Calu3 (cell line): ENCODE results near the gene AMY2A. TPM values are rescaled to one million over a fixed set of nuclear protein-coding genes. Genes with fewer than 3 reads are reported as not detected.
"Not testable (repeated sequence)": the region's sequence is repeated elsewhere in the genome, so short reads cannot be mapped to it uniquely, and the experiment has no call there.

ENCODE experiments used
- BruUV-seq: library from RNA; stranded (reverse); fragments of 400-500 nt; replicated peaks from 2 replicates; lab custom pipeline; 2021; lab: Mats Ljungman, UMichigan
- CTCF ChIA-PET: fragments of 300-600 bp; sonication (Branson Sonifier 250); formaldehyde crosslinking; loops from one replicate; lab custom pipeline; 2022; ENCODE audit warnings: antibody characterized with exemption; lab: Charles Lee
- DNase-seq: peaks from one replicate; pipeline ENCODE4 v3.0.0; 2022
- H3K27ac Mint-ChIP-seq: one replicate; pipeline ENCODE4 v1.8.0; 2022; ENCODE audit warnings: mixed read lengths; ENCODE audit not compliant: unreplicated experiment
- H3K27me3 Mint-ChIP-seq: one replicate; pipeline ENCODE4 v1.8.0; 2022; ENCODE audit warnings: mixed read lengths; ENCODE audit not compliant: unreplicated experiment
- H3K36me3 Mint-ChIP-seq: one replicate; pipeline ENCODE4 v1.8.0; 2022; ENCODE audit warnings: mild to moderate bottlenecking, moderate library complexity, mixed read lengths; ENCODE audit not compliant: insufficient read depth, unreplicated experiment
- H3K4me1 Mint-ChIP-seq: one replicate; pipeline ENCODE4 v1.8.0; 2022; ENCODE audit warnings: mild to moderate bottlenecking, low read depth, mixed read lengths; ENCODE audit not compliant: unreplicated experiment
- H3K4me3 Mint-ChIP-seq: one replicate; pipeline ENCODE4 v1.8.0; 2022; ENCODE audit warnings: mild to moderate bottlenecking, low read depth, moderate library complexity, mixed read lengths; ENCODE audit not compliant: unreplicated experiment
- H3K9me3 Mint-ChIP-seq: one replicate; pipeline ENCODE4 v1.8.0; 2022; ENCODE audit warnings: low read depth, mixed read lengths; ENCODE audit not compliant: unreplicated experiment
- intact Hi-C: fragments of 100-400 bp; cut with micrococcal nuclease; formaldehyde crosslinking; loops from one replicate; pipeline ENCODE4 v1.10.0; 2022; ENCODE audit not compliant: unreplicated experiment
- total RNA-seq: library from RNA; stranded (reverse); gene quantifications from 2 replicates; pipeline ENCODE4 v1.2.3, GENCODE V29; 2022
- TF ChIP-seq, protein P1 (sequence below): fragments of 200-600 bp; IDR thresholded peaks from one replicate; pipeline ENCODE4 v1.8.0; 2022; ENCODE audit warnings: antibody characterized with exemption; ENCODE audit not compliant: unreplicated experiment

Gene AMY2A
- total RNA-seq, 1 experiment from 2014 or later, result not detected

GRCh38 chr1:103583887-103584286 is 33.3 kb upstream of the AMY2A start:
- BruUV-seq, result no TSS peak
- H3K9me3 Mint-ChIP-seq, result peaks cover 2% of the 10 kb centered on the region
- H3K36me3 Mint-ChIP-seq, result no peaks in the 10 kb centered on the region
- DNase-seq, result no peak
- H3K4me3 Mint-ChIP-seq, result no peak overlapping the region
- TF ChIP-seq, protein P1, sequence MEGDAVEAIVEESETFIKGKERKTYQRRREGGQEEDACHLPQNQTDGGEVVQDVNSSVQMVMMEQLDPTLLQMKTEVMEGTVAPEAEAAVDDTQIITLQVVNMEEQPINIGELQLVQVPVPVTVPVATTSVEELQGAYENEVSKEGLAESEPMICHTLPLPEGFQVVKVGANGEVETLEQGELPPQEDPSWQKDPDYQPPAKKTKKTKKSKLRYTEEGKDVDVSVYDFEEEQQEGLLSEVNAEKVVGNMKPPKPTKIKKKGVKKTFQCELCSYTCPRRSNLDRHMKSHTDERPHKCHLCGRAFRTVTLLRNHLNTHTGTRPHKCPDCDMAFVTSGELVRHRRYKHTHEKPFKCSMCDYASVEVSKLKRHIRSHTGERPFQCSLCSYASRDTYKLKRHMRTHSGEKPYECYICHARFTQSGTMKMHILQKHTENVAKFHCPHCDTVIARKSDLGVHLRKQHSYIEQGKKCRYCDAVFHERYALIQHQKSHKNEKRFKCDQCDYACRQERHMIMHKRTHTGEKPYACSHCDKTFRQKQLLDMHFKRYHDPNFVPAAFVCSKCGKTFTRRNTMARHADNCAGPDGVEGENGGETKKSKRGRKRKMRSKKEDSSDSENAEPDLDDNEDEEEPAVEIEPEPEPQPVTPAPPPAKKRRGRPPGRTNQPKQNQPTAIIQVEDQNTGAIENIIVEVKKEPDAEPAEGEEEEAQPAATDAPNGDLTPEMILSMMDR, result no peak
- H3K27ac Mint-ChIP-seq, result no peak overlapping the region
- no peaks in the 10 kb centered on the region for H3K27me3 Mint-ChIP-seq
- intact Hi-C loops, result no loop called here
- CTCF ChIA-PET, result interaction anchor here (0.7 kb wide), 1 partner anchor 10 kb away, joined by 3 read pairs; no protein-coding TSS in a partner anchor
- H3K4me1 Mint-ChIP-seq, result no peaks in the 10 kb centered on the region

- CTCF ChIA-PET, result no interaction called here
- H3K9me3 Mint-ChIP-seq, result peaks cover 2% of the 10 kb centered on the region
- H3K4me1 Mint-ChIP-seq, result no peaks in the 10 kb centered on the region
- H3K36me3 Mint-ChIP-seq, result no peaks in the 10 kb centered on the region
- intact Hi-C loops, result no loop called here
- BruUV-seq, result no TSS peak
- TF ChIP-seq, protein P1, result no peak
- no peak for DNase-seq
- no peak overlapping the region for H3K27ac Mint-ChIP-seq
- no peak overlapping the region for H3K4me3 Mint-ChIP-seq
- H3K27me3 Mint-ChIP-seq, result no peaks in the 10 kb centered on the region
These were observed 32.7 kb upstream of the AMY2A start for GRCh38 chr1:103584537-103584936.

DNA sequence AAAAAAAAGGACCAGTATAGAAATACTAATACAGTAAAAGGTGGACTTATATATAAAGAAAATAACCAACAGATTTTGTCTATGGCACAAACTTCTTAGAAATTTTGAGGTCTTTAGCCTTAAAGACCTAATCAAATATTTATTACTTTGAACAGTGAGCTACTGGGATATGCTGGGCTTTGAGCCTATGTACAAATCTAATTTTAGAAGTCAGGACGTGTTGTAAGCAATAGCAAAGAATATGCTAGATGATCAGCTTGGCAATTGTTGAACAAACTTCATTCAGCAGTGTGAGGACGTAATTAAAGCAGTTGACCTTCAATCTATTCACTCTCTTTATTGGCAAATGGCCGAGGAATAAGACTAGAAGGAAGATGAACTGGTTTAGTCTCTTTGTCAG is 14.5 kb upstream of the AMY2A start:
- H3K36me3 Mint-ChIP-seq, H3K4me1 Mint-ChIP-seq, intact Hi-C loops, CTCF ChIA-PET, H3K9me3 Mint-ChIP-seq, H3K27ac Mint-ChIP-seq, H3K4me3 Mint-ChIP-seq, H3K27me3 Mint-ChIP-seq, DNase-seq, BruUV-seq: not testable (repeated sequence)

DNA sequence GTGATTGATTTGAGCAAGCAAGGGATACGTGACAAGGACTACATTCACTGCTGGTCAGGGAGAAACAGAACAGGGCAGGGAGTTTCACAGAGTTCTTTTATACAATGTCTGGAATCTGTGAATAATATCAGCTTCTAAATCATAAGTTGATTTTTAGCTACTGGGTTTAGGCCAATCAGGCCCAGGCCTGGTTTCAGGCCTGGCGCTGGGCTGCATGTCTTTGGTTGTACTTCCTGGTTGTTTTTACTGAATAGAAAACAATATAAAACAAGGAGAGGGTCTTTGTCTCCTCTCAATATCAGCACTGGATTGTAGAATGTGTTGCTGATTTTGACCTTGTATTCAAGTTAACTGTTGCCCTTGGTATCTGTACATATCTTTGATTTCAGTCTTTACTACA is 865 bp upstream of the AMY2A start:
- intact Hi-C loops, result no loop called here
- CTCF ChIA-PET, result no interaction called here

DNA sequence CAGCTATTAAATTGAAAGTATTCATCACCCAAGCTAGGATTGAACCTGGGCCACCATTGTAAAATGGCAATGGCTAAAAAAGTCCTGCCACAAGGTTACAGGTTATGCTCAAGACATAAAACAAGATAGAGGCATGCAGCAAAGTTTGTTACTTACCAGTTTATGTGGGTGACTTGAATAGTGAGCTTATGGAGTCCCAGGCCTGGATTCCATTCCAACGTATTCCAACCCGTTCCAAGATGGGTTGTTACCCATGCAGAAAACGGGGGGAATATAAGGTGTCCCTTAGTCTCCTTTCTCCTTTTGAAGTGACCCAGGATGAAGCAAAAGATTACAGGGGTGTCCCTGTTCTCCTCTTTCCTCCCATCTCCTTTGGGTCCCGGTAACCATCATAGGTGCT is 10.2 kb downstream of the AMY2A start:
- H3K36me3 Mint-ChIP-seq, H3K9me3 Mint-ChIP-seq, H3K4me3 Mint-ChIP-seq, intact Hi-C loops, H3K4me1 Mint-ChIP-seq, H3K27me3 Mint-ChIP-seq, BruUV-seq, H3K27ac Mint-ChIP-seq, CTCF ChIA-PET, DNase-seq: not testable (repeated sequence)

More for the DNA sequence above, 865 bp upstream of the AMY2A start:
- DNase-seq, result no peak
- no TSS peak for BruUV-seq
- Mint-ChIP-seq H3K4me1 (no peaks in the 10 kb centered on the region), H3K9me3 (no peaks in the 10 kb centered on the region), H3K27me3 (no peaks in the 10 kb centered on the region), H3K27ac (no peak overlapping the region), H3K4me3 (no peak overlapping the region), H3K36me3 (no peaks in the 10 kb centered on the region)
- TF ChIP-seq, protein P1, result no peak

GRCh38 chr1:103641194-103641593 is 24.0 kb downstream of the AMY2A start:
- H3K27me3 Mint-ChIP-seq, H3K27ac Mint-ChIP-seq, H3K4me1 Mint-ChIP-seq, intact Hi-C loops, H3K4me3 Mint-ChIP-seq, H3K9me3 Mint-ChIP-seq, DNase-seq, CTCF ChIA-PET, H3K36me3 Mint-ChIP-seq, BruUV-seq: not testable (repeated sequence)

DNA sequence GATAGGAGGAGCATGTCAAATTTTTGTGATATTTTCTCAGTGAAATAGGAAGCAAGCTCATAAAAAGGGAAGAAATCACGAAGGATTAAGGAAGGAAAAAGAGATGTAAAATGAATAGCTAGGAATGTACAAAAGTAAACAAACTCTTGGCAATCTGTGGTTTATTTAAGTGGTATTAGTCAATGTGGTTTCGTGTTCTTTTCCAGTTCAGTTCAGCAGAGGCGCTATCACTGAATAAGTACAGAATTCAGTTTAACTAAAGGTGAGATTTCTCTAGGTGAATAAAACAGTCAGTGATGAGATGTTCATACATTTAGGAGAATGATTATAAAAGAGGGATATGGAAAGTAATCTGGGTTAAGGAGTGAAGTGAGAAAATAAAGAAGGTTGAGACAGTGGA is 26.7 kb downstream of the AMY2A start:
- DNase-seq, H3K36me3 Mint-ChIP-seq, H3K27me3 Mint-ChIP-seq: not testable (repeated sequence)

GRCh38 chr1:103650305-103650704 is 33.1 kb downstream of the AMY2A start:
- H3K36me3 Mint-ChIP-seq, intact Hi-C loops, H3K4me1 Mint-ChIP-seq, CTCF ChIA-PET, H3K27me3 Mint-ChIP-seq, BruUV-seq, H3K27ac Mint-ChIP-seq, DNase-seq, H3K4me3 Mint-ChIP-seq, H3K9me3 Mint-ChIP-seq: not testable (repeated sequence)

More for the DNA sequence above, 26.7 kb downstream of the AMY2A start:
- H3K4me1 Mint-ChIP-seq, H3K4me3 Mint-ChIP-seq, BruUV-seq, H3K9me3 Mint-ChIP-seq, H3K27ac Mint-ChIP-seq, CTCF ChIA-PET, intact Hi-C loops: not testable (repeated sequence)
